ENCODE results near the gene PPP4R1. TPM values are rescaled to one million over a fixed set of nuclear protein-coding genes. Genes with fewer than 3 reads are reported as not detected.
"Not testable (repeated sequence)": the region's sequence is repeated elsewhere in the genome, so short reads cannot be mapped to it uniquely, and the experiment has no call there.

PPP4R1 gene
- polyA plus RNA-seq, 10 donors: 49.2 to 77.4 (median 62.0) TPM

- DNase-seq: peak in 1 of 3 donors; percentile 83
Observed at GRCh38 chr18:9631814-9632496, 17.6 kb upstream of the PPP4R1 start.

GRCh38 chr18:9630444-9630843 is 16.1 kb upstream of the PPP4R1 start:
- no peak for DNase-seq

- peak in 2 of 3 donors; percentile 47 to 53 for DNase-seq
Observed at GRCh38 chr18:9629709-9630108, 15.3 kb upstream of the PPP4R1 start.

GRCh38 chr18:9628984-9629383 is 14.6 kb upstream of the PPP4R1 start:
- no peak for DNase-seq

GRCh38 chr18:9627642-9628041 is 13.3 kb upstream of the PPP4R1 start:
- DNase-seq: no peak

- DNase-seq: no peak
Observed at GRCh38 chr18:9619990-9620389, 5.6 kb upstream of the PPP4R1 start.

GRCh38 chr18:9619545-9619944 is 5.2 kb upstream of the PPP4R1 start:
- DNase-seq: no peak

- no peak for DNase-seq
Observed at GRCh38 chr18:9619056-9619455, 4.7 kb upstream of the PPP4R1 start.

- DNase-seq: no peak
Observed at GRCh38 chr18:9617006-9617542, 2.7 kb upstream of the PPP4R1 start.

GRCh38 chr18:9616049-9616448 is 1.7 kb upstream of the PPP4R1 start:
- no peak for DNase-seq

GRCh38 chr18:9615280-9615797 is 980 bp upstream of the PPP4R1 start:
- no peak for DNase-seq

- peak in 2 of 3 donors; percentile 67 to 84 for DNase-seq
Observed at GRCh38 chr18:9613550-9614400, 584 bp downstream of the PPP4R1 start.

- no peak for DNase-seq
Observed at GRCh38 chr18:9612977-9613376, 1.4 kb downstream of the PPP4R1 start.

GRCh38 chr18:9612215-9612830 is 2.0 kb downstream of the PPP4R1 start:
- peak in 1 of 3 donors; percentile 46 for DNase-seq

GRCh38 chr18:9609190-9609589 is 5.2 kb downstream of the PPP4R1 start:
- no peak for DNase-seq

- no peak for DNase-seq
Observed at GRCh38 chr18:9608728-9609127, 5.6 kb downstream of the PPP4R1 start.

- DNase-seq: no peak
Observed at GRCh38 chr18:9608298-9608697, 6.1 kb downstream of the PPP4R1 start.

GRCh38 chr18:9607111-9607510 is 7.2 kb downstream of the PPP4R1 start:
- DNase-seq: not testable (repeated sequence)

- no peak for DNase-seq
Observed at GRCh38 chr18:9606039-9606438, 8.3 kb downstream of the PPP4R1 start.

- no peak for DNase-seq
Observed at GRCh38 chr18:9604348-9604747, 10.0 kb downstream of the PPP4R1 start.

GRCh38 chr18:9599328-9599727 is 15.0 kb downstream of the PPP4R1 start:
- DNase-seq: no peak

- DNase-seq: no peak
Observed at GRCh38 chr18:9597609-9598008, 16.8 kb downstream of the PPP4R1 start.
